Keratinocyte (primary cell): Measurements from ENCODE around the gene KCNC3. TPM values are rescaled to one million over a fixed set of nuclear protein-coding genes. Genes with fewer than 3 reads are reported as not detected.

ENCODE experiments used
- DNase-seq: peaks from one replicate; pipeline ENCODE4 v3.0.0-alpha.2; 2011; ENCODE audit warnings: low read depth, missing footprints, low spot score
- FAIRE-seq: peaks from 2 replicates; lab custom pipeline; 2011; peaks lifted over from hg19 to GRCh38; lab: Jason Lieb, UNC
- H2AFZ ChIP-seq: 2 replicates; pipeline ENCODE4 v1.6.0; 2012; ENCODE audit warnings: low read length, control low read depth, inconsistent platforms; ENCODE audit not compliant: control insufficient read depth
- H3K27ac ChIP-seq: 2 replicates; pipeline ENCODE4 v1.5.1; 2011; ENCODE audit warnings: low read length; ENCODE audit not compliant: control insufficient read depth, insufficient read depth
- H3K27me3 ChIP-seq: 3 replicates; pipeline ENCODE4 v1.6.0; 2011; ENCODE audit warnings: low read length; ENCODE audit not compliant: control insufficient read depth, insufficient read depth; ENCODE audit errors: extremely low read depth
- H3K36me3 ChIP-seq, 2 experiments: 2 replicates in 1 of 2; 3 replicates in 1 of 2; pipeline ENCODE4 v1.5.1; 2011; ENCODE audit warnings: low read length in 2 of 2, mild to moderate bottlenecking in 1 of 2; ENCODE audit not compliant: control insufficient read depth in 2 of 2, insufficient read depth in 2 of 2; ENCODE audit errors: extremely low read depth in 1 of 2
- H3K4me1 ChIP-seq: 3 replicates; pipeline ENCODE4 v1.5.1; 2011; ENCODE audit warnings: low read length; ENCODE audit not compliant: control insufficient read depth, insufficient read depth; ENCODE audit errors: extremely low read depth
- H3K4me2 ChIP-seq: 3 replicates; pipeline ENCODE4 v1.6.0; 2011; ENCODE audit warnings: low read depth, low read length; ENCODE audit not compliant: control insufficient read depth, insufficient read depth; ENCODE audit errors: extremely low read depth
- H3K4me3 ChIP-seq, 3 experiments: fragments of 200-600 bp in 1 of 3; sonication (generic) in 1 of 3; 2 replicates in 2 of 3; 3 replicates in 1 of 3; pipeline ENCODE4 v1.5.1; 2011 to 2016; ENCODE audit warnings: low read length in 3 of 3, mild to moderate bottlenecking in 3 of 3, control low read depth in 2 of 3, inconsistent platforms in 1 of 3, low read depth in 1 of 3, mixed read lengths in 1 of 3, mixed run types in 1 of 3, moderate library complexity in 1 of 3; ENCODE audit not compliant: control insufficient read depth in 2 of 3, insufficient read depth in 2 of 3; ENCODE audit errors: extremely low read depth in 1 of 3
- H3K79me2 ChIP-seq: 2 replicates; pipeline ENCODE4 v1.6.0; 2012; ENCODE audit warnings: low read length; ENCODE audit not compliant: control insufficient read depth, insufficient read depth
- H3K9ac ChIP-seq: 3 replicates; pipeline ENCODE4 v1.6.0; 2011; ENCODE audit warnings: low read length; ENCODE audit not compliant: control insufficient read depth, insufficient read depth; ENCODE audit errors: extremely low read depth
- H3K9me1 ChIP-seq: 3 replicates; pipeline ENCODE4 v1.6.0; 2011; ENCODE audit warnings: low read length; ENCODE audit not compliant: control insufficient read depth, insufficient read depth; ENCODE audit errors: extremely low read depth
- H3K9me3 ChIP-seq: 2 replicates; pipeline ENCODE4 v1.5.1; 2012; ENCODE audit warnings: low read depth, low read length; ENCODE audit not compliant: control insufficient read depth
- H4K20me1 ChIP-seq: 3 replicates; pipeline ENCODE4 v1.6.0; 2011; ENCODE audit warnings: low read length; ENCODE audit not compliant: control insufficient read depth, insufficient read depth; ENCODE audit errors: extremely low read depth
- CTCF ChIP-seq, 3 experiments: IDR thresholded peaks in 1 of 3; conservative IDR thresholded peaks in 1 of 3; optimal IDR thresholded peaks in 1 of 3; 2 replicates in 2 of 3; 3 replicates in 1 of 3; pipeline versions ENCODE3 to v1.5.1; 2011; ENCODE audit warnings: low read length in 3 of 3, mild to moderate bottlenecking in 3 of 3, moderate library complexity in 2 of 3, control low read depth in 1 of 3, inconsistent platforms in 1 of 3; ENCODE audit not compliant: insufficient read depth in 2 of 3; ENCODE audit errors: extremely low read depth in 1 of 3
- EZH2 ChIP-seq: IDR thresholded peaks from one replicate; pipeline ENCODE4 v1.6.1; 2012; ENCODE audit warnings: inconsistent platforms, mild to moderate bottlenecking, low read length, moderate library complexity
- dilution Hi-C: fragments of 300-500 bp; cut with MboI; formaldehyde crosslinking; loops from one replicate; pipeline ENCODE4 v1.7.0; 2020; ENCODE audit warnings: low sequenced_read_pairs; ENCODE audit not compliant: extremely low pct_ligation_motif_present
- polyA minus RNA-seq, 3 experiments: library from RNA; depleted of rRNA, polyadenylated mRNA; stranded (reverse); fragments of >200 nt; gene quantifications; 1 replicate in 1 of 3; 2 replicates in 1 of 3; 3 replicates in 1 of 3; pipeline ENCODE4 v1.2.3, GENCODE V29; 2011
- polyA plus RNA-seq, 5 experiments: library from polyadenylated mRNA; depleted of rRNA in 3 of 5; stranded (reverse) in 3 of 5; stranded (forward) in 1 of 5; unstranded in 1 of 5; fragments of >200 nt; gene quantifications; 1 replicate in 1 of 5; 2 replicates in 3 of 5; 3 replicates in 1 of 5; pipeline versions ENCODE4 v1.2.1 to v1.2.3, GENCODE V29; 2011 to 2012; ENCODE audit warnings: missing spikeins in 2 of 5, low read depth in 1 of 5, low replicate concordance in 1 of 5

The KCNC3 gene
- polyA plus RNA-seq (0.01 to 0.08 TPM in 2 of 3 replicates, not detected in the other), polyA minus RNA-seq (0.03 to 0.39 TPM (median 0.10 TPM) in 3 replicates)
- not detected for polyA plus RNA-seq (2011; ENCODE audit: low read depth)
- 0.04 TPM in 1 of 2 replicates, not detected in the other for polyA plus RNA-seq (2011; cell fraction: cytosol; rRNA removed)
- 0.32 and 0.99 TPM in 2 replicates for polyA plus RNA-seq (2011; cell fraction: nucleus; rRNA removed)
- 0.05 and 0.37 TPM in 2 replicates for polyA plus RNA-seq (2012; ENCODE audit: low replicate concordance)
- not detected for polyA minus RNA-seq (2011; cell fraction: cytosol; rRNA and poly(A)+ RNA removed)
- polyA minus RNA-seq (2011; cell fraction: nucleus; rRNA and poly(A)+ RNA removed): 0.11 and 0.39 TPM in 2 replicates

GRCh38 chr19:50329146-50329925 lies at the start of gene KCNC3:
TSS of gene KCNC3 (minus strand) at chr19:50329377. CDS start at chr19:50329082, 295 bp downstream.
- no peak for TF ChIP-seq CTCF (optimal IDR thresholded peaks at IDR 0.05 in 1 of 3, IDR thresholded peaks at IDR 0.05 in 1 of 3, conservative IDR thresholded peaks at IDR 0.05 in 1 of 3; ENCODE audit: extremely low read depth in 1 of 3, insufficient read depth in 2 of 3, low read length in 3 of 3)
- TF ChIP-seq EZH2: peak; percentile 87
- H3K36me3 ChIP-seq: no peaks in the 10 kb centered on the region
- no peaks in the 10 kb centered on the region for H3K9me1 ChIP-seq
- peak within 1 kb of the TSS; percentile 45 for H3K4me2 ChIP-seq
- H3K79me2 ChIP-seq: no peaks in the 10 kb centered on the region
- no peaks in the 10 kb centered on the region for H4K20me1 ChIP-seq
- no peak within 1 kb of the TSS for H3K9ac ChIP-seq
- peak within 1 kb of the TSS in 2 of 3 experiments; percentile 26 to 27 for H3K4me3 ChIP-seq
- H2AFZ ChIP-seq: no peak within 1 kb of the TSS
- no peak within 1 kb of the TSS for H3K27ac ChIP-seq
- peaks cover 3% of the 10 kb centered on the region for H3K4me1 ChIP-seq
- DNase-seq (no peak), FAIRE-seq (no peak)
- H3K9me3 ChIP-seq: peaks cover 11% of the 10 kb centered on the region
- H3K27me3 ChIP-seq: peaks cover 73% of the 10 kb centered on the region
- dilution Hi-C loops: no loop called here

GRCh38 chr19:50378863-50379236 lies 49.7 kb upstream of the KCNC3 start:
- H3K27me3 ChIP-seq: no peaks in the 10 kb centered on the region
- H3K4me2 ChIP-seq: no peak overlapping the region
- H3K36me3 ChIP-seq: peaks cover 16 to 29% of the 10 kb centered on the region in 2 experiments
- H4K20me1 ChIP-seq: no peaks in the 10 kb centered on the region
- no peaks in the 10 kb centered on the region for H3K79me2 ChIP-seq
- FAIRE-seq (no peak), DNase-seq (no peak)
- no peak for TF ChIP-seq CTCF (optimal IDR thresholded peaks at IDR 0.05 in 1 of 3, IDR thresholded peaks at IDR 0.05 in 1 of 3, conservative IDR thresholded peaks at IDR 0.05 in 1 of 3; ENCODE audit: extremely low read depth in 1 of 3, insufficient read depth in 2 of 3, low read length in 3 of 3)
- TF ChIP-seq EZH2: no peak
- no peak overlapping the region for H3K4me3 ChIP-seq
- no peak overlapping the region for H3K9ac ChIP-seq
- H3K9me3 ChIP-seq: no peaks in the 10 kb centered on the region
- no peak overlapping the region for H2AFZ ChIP-seq
- peaks cover 7% of the 10 kb centered on the region for H3K4me1 ChIP-seq
- dilution Hi-C loops: no loop called here
- no peak overlapping the region for H3K27ac ChIP-seq
- H3K9me1 ChIP-seq: peaks cover 2% of the 10 kb centered on the region
